Left ventricle myocardium superior (tissue), 1 donor: ENCODE results near the gene PLA2G4B. TPM values are rescaled to one million over a fixed set of nuclear protein-coding genes. Genes with fewer than 3 reads are reported as not detected.

Source experiments
- ATAC-seq: fragments of 200-7000 bp; cut with Tn5 transposase; one replicate; pipeline ENCODE4 v1.9.1; 2020; ENCODE audit warnings: mild to moderate bottlenecking, moderate library complexity
- DNase-seq: peaks from one replicate; pipeline ENCODE4 v3.0.0-alpha.2; 2020
- intact Hi-C: fragments of 100-400 bp; cut with micrococcal nuclease; formaldehyde crosslinking; loops from one replicate; pipeline ENCODE4 v1.11.0; 2022
- total RNA-seq: library from RNA; stranded (reverse); fragmentation: NEBNext Ultra II Directional; extraction: Animal tissue kit (Norgen Biotek cat#: 25700); gene quantifications from one replicate; pipeline ENCODE4 v1.2.1, GENCODE V29; 2021
- donor health status: DM: no; HTN: yes; CAD: no; lungs with severe emphysema.

PLA2G4B gene
- total RNA-seq, 1 donor from 2014 or later: 5.7 TPM

DNA sequence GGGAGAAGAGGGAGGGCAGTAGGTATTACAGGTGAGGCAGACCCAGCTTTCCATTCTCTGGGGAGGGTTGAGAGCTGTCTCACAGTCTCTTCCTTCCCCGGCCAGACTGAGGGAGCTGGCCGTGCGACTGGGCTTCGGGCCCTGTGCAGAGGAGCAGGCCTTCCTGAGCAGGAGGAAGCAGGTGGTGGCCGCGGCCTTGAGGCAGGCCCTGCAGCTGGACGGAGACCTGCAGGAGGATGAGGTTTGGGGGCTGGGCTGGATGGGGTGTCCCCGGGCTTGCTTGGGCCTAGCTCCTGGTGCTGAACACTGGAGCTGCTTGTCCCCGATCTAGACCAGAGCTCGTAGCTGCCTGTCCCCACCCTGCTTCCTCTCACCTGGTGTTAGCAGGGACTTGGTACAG is 4.9 kb downstream of the PLA2G4B start:
- ATAC-seq: no peak
- intact Hi-C loops: no loop called here
- DNase-seq: no peak

GRCh38 chr15:41844814-41845213 is 6.2 kb downstream of the PLA2G4B start:
- DNase-seq: no peak
- ATAC-seq: no peak
- intact Hi-C loops: no loop called here

DNA sequence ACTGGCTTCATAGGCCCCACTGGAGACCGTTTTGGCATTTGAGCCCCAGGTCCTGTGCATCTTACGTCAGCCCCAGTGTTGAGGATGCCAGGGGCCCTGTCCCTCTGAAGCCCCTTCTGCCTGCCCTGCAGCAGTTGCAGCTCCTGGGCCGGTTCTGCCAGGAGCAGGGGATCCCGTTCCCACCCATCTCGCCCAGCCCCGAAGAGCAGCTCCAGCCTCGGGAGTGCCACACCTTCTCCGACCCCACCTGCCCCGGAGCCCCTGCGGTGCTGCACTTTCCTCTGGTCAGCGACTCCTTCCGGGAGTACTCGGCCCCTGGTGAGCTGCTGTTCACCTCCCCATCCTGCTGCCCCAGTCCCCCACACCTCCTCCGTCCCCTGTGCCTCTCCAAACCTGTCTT is 8.6 kb downstream of the PLA2G4B start:
- intact Hi-C loops: no loop called here
- no peak for DNase-seq
- ATAC-seq: no peak

GRCh38 chr15:41847981-41848380 is 9.3 kb downstream of the PLA2G4B start:
- DNase-seq (no peak), ATAC-seq (no peak)
- intact Hi-C loops: no loop called here

DNA sequence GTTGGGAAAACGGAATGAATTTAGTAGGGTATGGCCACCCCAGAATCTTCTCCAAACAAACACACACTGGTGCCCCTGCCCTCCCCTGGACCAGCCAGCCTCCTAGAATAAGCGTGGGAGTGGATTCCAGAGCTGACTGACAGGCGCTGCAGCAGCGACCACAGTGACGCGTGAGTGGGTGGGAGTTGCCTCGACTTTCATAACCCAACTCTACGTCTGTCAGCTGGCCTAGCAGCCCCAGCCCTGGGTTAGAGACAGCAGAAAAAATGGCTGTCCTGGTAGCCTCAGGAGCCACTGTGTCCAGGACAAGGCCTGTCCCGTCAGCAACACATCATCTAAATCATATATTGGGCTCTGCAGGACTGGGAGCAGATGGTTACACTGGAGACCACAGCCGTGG is 10.0 kb downstream of the PLA2G4B start:
- ATAC-seq (no peak), DNase-seq (no peak)
- intact Hi-C loops: no loop called here

DNA sequence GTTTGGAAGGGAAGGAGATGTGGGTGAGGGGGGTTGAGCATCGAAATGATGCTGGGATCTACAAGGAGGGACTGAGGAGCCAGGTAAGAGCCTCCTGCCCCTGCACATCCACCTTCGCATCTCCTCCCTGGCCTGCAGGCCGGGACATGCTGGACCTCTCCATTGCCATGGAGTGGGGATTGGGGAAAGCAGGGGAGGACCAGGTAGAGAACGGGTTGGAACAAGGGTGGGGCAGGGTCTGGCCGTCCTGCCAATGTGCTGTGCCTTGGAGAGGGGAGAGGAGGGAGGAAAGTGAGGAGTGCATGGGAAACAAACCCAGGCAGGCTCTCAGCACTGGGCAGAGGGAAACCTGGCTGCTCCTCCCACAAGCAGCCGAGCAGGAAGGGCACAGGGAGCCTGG is 10.6 kb downstream of the PLA2G4B start:
- DNase-seq (no peak), ATAC-seq (no peak)
- intact Hi-C loops: no loop called here

GRCh38 chr15:41849861-41850260 is 11.2 kb downstream of the PLA2G4B start:
- ATAC-seq (peak; percentile 16), DNase-seq (no peak)
- intact Hi-C loops: no loop called here

- DNase-seq (no peak), ATAC-seq (no peak)
- intact Hi-C loops: no loop called here
Measured at GRCh38 chr15:41850482-41851166, 12.0 kb downstream of the PLA2G4B start.

- intact Hi-C loops: no loop called here
- ATAC-seq: no peak
- no peak for DNase-seq
Measured at GRCh38 chr15:41851167-41851523, 12.5 kb downstream of the PLA2G4B start.

- DNase-seq (no peak), ATAC-seq (no peak)
- intact Hi-C loops: no loop called here
Measured at GRCh38 chr15:41851755-41852370, 13.2 kb downstream of the PLA2G4B start.

DNA sequence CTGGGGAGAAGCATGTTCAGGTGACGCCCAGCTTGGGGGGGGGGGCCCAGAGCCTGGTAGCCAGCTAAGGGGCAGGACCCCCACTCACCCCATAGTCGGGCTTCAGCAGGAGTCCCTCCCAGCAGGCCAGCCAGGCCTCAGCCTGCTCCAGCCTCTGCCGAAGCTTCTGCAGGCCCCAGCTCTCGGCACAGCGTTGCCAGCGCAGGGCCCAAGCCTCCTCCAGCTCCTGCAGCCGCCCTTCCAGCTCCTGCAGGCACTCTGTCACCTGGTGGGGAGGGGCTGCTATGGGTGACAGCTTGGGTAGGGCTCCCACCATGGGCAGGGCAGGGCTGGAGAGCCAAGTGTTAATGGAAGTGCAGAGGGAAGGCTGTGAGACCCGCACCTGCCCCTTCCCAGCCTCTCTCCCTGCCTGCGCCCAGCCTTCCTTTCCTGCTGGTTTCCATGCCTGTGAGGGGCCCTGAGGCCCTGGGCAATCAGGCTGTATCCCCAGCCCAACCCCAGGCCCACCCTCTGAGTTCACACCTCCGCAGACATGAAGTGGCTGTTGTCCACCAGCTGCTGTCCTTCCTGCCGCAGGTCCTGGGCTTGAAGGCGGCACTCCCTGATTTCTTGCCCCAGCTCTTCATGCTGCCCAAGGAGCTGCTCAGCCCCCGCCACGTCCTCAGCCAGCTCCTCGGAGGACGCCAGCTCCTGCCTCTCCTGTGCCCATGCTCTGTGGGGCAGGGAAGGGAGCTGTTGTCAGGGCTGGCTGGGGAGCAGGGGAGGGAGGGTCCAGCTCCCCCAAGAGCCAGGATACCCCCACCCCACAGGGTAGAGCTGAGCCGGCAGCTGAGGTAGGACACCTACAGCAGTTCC is 14.3 kb downstream of the PLA2G4B start:
- ATAC-seq (no peak), DNase-seq (no peak)
- intact Hi-C loops: no loop called here

- ATAC-seq (no peak), DNase-seq (no peak)
- intact Hi-C loops: no loop called here
Measured at GRCh38 chr15:41853831-41854230, 15.2 kb downstream of the PLA2G4B start.

GRCh38 chr15:41854443-41854842 is 15.8 kb downstream of the PLA2G4B start:
- no peak for ATAC-seq
- intact Hi-C loops: no loop called here
- no peak for DNase-seq

DNA sequence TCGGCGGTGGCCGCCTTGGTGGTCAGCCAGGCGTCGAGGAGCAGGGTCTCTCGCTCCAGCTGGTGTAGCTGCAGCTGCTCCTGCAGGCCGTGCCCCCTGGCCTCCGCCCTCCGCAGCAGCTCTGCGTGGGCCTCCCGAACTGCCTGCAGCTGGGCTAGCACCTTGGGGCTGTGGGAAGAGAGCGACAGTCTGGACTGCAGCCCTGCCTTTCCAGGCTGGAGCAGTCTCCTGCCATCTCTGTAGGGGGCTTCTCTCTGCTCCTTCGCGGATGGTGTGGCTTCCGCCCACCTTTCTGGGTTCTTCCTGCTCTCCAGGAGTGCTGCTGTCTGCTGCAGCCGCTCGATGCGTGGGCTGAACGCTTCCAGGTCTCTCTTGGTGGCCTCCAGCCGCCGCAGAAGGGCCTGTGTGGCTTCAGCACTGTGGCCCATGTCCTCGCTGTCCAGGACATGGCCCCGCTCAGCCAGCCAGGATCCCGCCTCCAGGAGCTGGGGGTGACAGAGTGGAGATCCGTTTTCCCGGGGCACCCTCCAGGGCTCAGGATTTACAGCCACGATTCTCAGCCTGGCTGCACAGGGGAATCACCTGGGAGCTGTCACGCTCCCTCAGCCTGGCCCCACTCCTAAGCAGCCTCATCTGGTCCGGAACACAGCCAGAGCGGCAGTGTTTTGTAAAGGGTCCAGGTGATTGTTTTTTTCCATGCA is 16.8 kb downstream of the PLA2G4B start:
- ATAC-seq: no peak
- intact Hi-C loops: no loop called here
- DNase-seq: no peak

DNA sequence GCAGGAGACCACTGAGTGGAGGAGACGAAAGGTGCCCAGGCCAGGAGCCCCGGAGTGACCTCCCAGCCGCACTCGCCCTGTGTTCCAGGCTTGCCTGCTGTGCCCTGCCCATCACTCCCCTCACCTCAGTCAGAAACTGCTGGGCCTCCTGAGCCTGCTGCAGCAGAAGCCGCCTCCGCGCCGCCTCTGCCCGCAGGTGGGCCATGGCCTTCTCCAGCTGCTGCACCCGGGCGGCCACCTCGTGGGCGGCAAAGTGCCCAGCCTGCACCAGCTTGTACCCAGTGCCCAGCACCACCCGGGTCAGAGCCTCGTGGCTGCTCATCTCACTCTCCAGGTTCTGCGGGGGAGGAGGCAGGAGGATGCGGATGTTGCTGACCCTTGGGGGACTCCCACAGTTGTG is 17.6 kb downstream of the PLA2G4B start:
- ATAC-seq (no peak), DNase-seq (no peak)
- intact Hi-C loops: no loop called here

DNA sequence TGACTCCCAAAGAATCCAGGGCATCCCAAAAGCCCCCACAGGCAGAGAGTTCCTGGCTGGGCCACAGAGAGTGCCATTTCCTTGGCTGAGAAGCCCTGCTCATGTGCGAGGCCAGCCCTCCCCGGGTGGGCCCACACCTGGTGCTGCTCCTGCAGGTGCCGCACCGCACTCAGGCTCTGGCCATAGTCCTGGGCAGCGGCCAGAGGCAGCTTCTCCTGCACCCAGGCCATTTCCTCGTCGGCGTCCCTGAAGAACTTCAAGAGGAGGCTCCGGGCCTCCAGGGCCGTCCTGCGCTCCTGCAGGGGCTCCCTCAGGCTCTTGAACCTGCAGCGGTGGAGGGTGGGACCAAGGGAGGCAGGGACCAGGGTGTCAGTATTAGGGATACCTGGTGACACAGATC is 18.1 kb downstream of the PLA2G4B start:
- ATAC-seq (no peak), DNase-seq (no peak)
- intact Hi-C loops: no loop called here

DNA sequence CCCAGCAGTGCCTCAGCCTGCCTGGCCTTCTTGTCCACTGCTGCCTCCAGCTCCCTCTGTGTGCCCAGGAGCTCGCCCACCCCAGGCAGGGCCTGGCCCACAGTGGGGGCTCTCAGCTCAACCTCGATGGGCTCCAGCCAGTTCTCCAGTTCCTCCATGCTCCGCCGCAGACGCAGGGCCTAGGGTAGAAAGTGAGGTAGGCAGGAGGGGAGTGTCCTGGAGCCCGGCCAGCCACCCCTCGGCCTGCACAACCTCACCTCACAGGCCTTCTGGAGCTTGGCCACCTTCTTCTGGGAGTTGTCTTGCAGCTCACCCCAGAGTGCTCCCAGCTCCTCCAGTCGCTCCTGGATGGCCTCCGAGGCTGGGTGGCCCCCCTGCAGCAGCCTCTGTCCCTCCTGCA is 18.7 kb downstream of the PLA2G4B start:
- DNase-seq: no peak
- ATAC-seq: no peak
- intact Hi-C loops: no loop called here

- intact Hi-C loops: no loop called here
- ATAC-seq: no peak
- DNase-seq: no peak
Measured at GRCh38 chr15:41858756-41859155, 20.1 kb downstream of the PLA2G4B start.

GRCh38 chr15:41860049-41860828 is 21.6 kb downstream of the PLA2G4B start:
- no peak for DNase-seq
- intact Hi-C loops: no loop called here
- ATAC-seq: peak; percentile 19
